Thyroid gland (tissue), 4 donors: Measurements from ENCODE around the gene MYH10.

ENCODE experiments used
- CTCF ChIP-seq, 6 experiments: fragments of 200-600 bp in 3 of 6; fragments of 450-650 bp in 3 of 6; sonication (generic) in 3 of 6; IDR thresholded peaks; one replicate each; pipeline ENCODE4 v1.5.1; 2016 to 2019; ENCODE audit warnings: antibody characterized with exemption in 6 of 6, mild to moderate bottlenecking in 2 of 6, inconsistent platforms in 1 of 6, moderate library complexity in 1 of 6
- POLR2A ChIP-seq, 2 donors: fragments of 450-650 bp; IDR thresholded peaks; one replicate each; pipeline ENCODE4 v1.6.1; 2017; ENCODE audit warnings: antibody characterized with exemption in 2 of 2, mild to moderate bottlenecking in 2 of 2, moderate library complexity in 1 of 2

GRCh38 chr17:8462564-8462963 is 168.0 kb downstream of the MYH10 start:
- TF ChIP-seq CTCF (IDR thresholded peaks at IDR 0.05) (no peak), POLR2A (IDR thresholded peaks at IDR 0.05) (no peak)
